Measurements from ENCODE around the gene DENND5A.
A peak's percentile ranks its signal among the peaks of the same experiment; 100 is the strongest.
"Not testable (repeated sequence)": the region's sequence is repeated elsewhere in the genome, so short reads cannot be mapped to it uniquely, and the experiment has no call there.

The DENND5A gene

DNA sequence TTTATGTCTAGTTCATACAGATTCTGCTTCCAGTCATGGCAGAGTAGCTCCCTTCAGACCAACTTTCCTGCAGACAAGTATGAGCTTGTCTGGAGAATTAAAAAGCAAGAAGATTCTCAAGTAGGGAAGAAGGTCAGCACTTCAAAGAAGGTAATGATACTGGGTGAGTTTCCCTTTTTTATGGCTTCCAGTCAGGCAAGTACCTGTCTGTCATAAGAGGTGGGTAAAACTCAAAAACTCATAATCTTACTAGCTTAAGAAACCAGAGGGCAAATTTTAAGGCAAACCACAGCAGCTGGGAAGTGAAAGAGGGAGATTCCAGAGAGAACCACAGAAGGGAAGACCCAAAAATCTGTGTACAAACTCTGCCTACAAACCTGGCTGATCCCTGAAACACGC lies 54.2 kb downstream of the DENND5A start:
- DNase-seq = no peak

DNA sequence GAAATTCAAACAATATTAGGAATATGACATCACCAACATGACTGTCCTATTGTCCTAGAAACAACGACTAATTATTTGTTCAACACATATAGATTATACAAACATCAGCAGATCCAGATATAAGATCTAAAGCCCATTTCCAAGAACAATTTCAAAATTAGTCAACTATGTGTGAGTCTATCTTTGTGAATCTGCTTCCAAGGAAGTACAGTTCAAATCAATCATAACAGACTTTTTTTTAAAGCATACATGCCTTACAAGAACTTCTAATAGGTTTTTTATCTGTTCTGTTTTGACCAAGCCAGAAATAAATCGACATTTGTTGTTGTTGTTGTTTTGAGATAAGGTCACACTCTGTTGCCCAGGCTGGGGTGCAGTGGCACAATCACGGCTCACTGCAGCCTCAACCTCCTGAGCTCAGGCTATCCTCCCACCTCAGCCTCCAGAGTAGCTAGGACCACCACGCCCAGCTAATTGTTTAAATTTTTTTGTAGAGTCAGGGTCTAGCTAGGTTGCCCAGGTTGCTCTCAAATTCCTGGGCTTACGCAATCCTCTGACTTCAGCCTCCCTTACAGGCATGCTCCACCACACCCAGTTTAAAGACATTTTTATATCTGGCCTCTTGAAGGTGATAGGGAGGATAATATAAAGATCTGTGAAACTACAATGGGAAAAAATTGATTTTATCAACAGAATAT lies 54.8 kb downstream of the DENND5A start:
- no peak for DNase-seq

DNA sequence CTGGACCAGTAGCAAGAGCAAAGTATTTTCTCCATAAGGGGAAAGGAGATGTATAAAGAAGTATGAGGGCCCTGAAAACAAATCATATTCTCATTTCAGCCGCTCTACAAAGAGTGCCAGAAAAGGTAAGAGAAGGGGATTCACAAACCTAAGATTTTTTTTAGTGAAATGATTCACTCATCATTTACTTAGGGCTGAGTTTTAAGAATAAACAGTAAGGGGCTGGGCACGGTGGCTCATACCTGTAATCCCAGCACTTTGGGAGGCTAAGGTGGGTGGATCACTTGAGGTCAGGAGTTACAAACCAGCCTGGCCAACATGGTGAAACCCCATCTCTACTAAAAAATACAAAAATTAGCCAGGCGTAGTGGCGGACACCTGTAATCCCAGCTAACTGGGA lies 55.5 kb downstream of the DENND5A start:
- not testable (repeated sequence) for DNase-seq

DNA sequence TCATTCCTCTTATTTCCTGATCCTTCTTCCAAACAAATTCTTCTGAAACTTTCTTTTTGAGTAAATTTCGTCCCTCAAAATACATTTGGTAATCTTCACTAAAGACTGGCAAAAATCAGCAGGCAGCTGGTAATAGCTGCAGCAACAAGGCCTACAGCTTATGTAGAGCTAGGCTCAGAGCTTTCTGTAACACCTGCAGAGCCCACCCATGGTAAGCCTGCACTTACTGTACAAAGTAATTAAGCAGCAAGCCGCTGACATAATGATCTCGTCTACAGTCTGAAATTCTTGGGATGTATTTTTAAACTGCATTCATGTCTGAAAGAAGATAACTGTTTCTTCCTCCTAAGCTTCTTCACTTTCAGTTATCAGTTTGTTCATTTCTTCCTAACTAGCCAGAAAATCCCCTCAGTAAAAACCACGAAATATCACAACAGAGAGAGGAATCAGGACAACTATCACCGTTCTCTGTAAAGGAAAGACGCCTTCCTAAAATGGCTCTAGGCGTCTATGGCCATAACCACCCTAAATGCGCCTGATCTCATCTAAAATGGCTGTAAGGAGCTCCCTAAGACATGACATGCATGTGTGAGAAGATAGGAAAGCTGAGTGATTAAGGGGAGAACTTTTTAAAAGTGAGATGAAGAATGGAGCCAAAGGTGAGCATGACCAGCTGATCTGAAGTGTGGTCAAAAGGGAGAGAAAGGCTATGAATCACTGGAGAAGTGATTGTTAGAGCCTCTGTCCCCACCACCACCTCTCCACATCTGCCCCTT lies 56.2 kb downstream of the DENND5A start:
- no peak for DNase-seq

DNA sequence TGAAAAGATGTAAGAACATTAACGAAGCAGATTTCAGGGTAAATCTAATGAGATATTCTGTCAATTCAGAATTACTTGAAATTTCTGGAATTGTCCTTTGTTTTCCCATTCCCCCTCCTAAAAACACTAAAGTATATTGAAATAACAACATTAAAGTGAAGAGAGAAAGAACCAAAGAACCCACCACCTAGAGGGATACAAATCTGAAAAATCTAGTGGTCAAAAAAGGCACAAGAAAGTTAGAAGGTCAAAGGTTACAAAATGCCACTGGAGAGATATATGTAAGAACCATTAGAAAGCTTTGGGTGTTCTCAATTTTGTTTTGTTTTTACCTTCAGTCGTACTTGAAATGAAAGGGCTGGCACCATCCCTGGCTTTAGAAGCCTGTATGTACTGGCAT lies 57.9 kb downstream of the DENND5A start:
- DNase-seq = no peak

DNA sequence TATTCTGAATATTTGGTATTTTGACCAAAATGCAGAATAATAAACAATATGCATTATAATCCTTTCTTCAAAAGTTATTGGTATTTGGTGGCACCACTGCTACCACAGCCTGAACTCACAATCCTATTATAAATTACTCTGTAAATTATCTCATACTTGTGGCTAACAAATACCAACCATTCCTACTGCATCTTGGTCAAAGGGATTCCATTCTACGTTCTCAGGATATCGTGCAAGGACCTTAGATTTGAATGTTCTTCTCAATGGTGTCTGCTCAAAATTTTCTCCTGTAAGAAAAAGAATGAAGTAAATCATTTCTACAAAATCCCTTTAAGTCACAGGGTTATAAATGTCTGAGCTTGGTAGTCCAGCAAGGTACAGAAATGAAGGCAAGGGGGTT lies 58.7 kb downstream of the DENND5A start:
- no peak for DNase-seq

DNA sequence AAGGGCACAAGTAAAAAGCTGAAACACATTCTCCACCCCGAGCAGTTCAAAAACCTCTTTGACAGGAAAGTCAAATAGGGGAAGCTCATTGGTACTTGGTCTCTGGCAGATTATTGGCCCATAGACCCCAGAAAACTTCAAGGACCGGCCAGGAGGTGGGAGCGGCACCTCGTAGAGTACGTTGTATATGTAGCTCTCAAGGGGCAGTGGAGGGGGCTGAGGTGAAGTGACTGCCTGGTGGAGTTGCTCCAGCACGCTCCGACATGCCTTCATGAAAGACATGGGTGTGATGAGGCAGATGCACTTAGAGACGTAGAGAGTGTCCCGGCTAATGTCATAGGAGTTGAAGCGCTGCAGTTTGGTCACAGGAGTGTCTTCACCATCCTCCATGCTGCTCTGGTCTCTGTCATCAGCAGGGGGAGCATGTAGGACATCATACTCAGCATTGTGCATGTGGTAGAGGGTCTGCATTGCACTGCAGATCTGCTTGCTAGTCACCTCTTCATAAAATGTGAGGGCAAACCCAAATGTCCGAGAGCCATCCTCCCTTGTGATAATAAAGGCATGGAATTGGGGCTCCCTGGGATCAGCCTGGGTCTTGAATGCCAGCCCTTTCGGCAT lies 61.3 kb downstream of the DENND5A start:
- DNase-seq = peak in 3 of 6 experiments; percentile 3 to 42 (median 33)

DNA sequence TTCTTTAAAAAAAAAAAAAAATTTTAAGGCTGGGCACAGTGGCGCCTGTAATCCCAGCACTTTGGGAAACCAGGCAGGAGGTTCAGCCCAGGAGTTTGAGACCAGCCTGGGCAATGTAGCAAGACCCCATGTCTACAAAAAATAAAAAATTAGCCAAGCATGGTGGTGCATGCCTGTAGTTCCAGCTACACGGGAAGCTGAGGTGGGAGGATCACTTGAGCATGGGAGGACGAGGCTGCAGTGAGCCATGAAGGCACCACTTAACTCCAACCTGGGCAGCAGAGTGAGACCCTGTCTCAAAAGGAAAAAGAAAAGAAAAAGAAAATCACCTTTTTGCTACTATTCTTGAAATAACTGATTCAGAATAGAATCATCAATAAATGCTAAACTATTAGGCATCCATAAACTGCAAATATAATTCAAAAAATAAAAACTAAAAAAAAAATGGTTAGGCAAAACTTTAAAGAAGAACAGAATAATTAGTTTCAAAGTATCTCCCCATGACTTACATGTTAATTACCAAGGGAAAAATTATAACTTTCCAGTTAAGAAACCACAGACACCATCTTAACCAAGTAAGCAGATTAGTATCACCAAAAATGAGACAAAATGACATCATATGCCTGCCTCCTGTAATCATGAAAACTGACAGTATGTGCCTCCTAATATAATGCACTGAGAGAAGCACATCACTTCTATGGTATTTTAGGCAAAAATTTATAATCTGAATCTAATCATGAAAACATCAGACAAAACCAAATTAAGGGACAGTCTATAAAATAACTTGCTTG lies 63.6 kb downstream of the DENND5A start:
- no peak for DNase-seq

DNA sequence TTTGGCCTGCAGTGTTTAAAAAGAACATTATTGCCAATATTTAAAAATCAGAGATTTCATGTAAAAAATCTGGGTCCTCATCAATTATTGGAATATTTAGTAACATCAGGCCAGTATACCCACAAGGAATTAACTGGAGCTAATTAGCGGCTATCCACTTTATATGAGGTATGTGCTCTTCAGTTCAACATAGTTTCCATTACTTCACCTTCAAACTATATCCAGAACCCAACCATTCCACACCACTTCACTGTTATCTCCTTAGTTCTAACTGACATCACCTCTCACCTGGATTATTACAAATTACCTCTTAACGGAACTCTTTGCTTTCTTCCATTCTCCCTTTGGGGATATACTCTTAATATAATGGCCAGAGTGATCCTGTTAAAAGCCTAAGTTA lies 64.7 kb downstream of the DENND5A start:
- DNase-seq = no peak

DNA sequence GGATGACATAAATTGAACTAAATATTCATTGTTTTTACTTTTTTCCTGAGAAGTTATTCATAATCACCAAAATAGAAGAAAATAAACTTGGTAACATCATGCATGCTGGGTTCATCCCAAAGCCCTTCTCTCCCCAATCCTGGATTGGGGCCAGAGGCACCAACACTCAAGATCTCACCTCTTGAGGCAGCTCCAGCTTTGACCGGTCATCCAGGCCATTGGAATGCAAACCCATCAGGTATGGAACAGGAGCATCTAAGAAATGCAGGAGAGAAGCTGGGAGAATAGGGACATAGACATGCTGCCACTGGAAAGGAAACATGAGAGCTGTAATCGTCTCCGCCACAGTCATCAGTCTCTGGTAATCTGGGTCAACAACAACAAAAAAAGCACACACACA lies 71.8 kb downstream of the DENND5A start:
- no peak for DNase-seq

DNA sequence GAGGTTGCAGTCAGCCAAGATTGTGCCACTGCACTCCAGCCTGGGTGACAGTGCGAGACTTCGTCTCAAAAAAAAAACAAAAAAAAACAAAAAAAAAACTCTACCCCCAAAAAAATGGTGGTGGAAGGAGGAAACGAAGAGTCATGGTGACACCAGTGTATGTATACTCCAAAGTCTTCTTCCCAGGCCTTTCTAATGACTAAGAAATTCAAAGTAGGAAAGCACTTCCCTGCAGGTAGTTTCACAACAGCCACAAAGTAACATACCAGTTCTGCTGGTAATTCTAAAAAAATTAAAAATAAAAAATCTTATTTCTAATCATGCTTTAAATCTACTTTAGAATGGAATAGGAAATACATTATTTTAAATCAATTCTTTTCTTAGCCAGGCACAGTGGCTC lies 72.6 kb downstream of the DENND5A start:
- DNase-seq = no peak

DNA sequence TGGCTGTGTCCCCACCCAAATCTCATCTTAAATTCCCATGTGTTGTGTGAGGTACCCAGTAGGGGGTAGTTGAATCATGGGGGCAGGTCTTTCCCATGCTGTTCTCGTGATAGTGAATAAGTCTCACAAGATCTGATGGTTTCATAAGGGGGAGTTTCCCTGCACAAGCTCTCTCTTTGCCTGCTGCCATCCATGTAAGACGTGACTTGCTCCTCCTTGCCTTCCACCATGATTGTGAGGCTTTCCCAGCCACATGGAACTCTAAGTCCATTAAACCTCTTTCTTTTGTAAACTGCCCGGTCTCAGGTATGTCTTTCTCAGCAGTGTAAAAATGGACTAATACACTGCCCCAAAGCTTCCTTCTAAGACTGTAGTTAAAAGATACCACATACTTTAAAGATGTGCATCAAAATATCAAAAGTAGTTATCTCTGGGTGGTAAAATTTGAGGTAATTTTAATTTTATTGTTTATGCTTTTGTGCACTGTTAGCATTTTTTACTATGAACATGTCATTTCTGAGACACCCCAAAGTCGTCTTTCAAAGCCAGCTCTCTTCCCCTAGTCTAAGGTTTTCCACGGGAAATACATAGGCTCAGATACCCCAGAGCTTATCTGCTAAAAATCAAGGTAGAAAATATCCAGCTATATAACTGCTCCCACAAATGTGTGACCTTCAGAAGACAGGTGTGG lies 74.7 kb downstream of the DENND5A start:
- not testable (repeated sequence) for DNase-seq

DNA sequence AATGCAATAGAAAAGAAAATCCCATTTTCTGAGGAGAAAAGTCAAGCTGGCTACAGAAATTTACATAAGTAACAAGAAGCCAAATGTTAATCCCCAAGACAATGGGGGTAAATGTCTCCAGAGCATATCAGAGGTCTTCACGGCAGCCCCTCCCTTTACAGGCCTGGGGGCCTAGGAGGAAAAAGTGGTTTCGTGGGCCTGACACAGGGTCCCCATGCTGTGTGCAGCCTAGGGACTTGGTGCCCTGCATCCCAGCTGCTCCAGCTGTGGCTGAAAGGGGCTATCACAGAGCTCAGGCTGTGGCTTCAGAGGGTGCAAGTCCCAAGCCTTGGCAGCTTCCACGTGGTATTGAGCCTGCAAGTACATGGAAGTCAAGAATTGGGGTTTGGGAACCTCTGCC lies 76.3 kb downstream of the DENND5A start:
- not testable (repeated sequence) for DNase-seq

DNA sequence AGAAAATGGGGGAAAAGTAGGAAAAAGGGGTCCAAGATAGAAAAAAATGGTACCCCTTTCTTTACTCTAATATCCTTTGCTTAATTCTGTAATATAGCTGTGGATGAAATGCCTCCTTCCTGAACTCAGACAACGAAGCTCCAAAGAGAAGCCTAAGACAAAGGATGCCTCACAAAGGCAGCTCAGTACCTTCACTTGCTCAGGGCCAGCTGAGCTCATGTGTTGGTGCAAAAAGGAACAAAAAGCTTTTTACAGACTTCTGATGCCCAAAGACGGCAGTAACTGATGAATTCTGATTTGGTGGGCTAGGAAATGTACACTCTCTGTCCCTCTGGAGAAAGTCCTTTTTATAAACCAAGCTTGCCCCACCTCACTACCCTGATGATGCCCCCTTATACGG lies 77.5 kb downstream of the DENND5A start:
- DNase-seq = no peak

DNA sequence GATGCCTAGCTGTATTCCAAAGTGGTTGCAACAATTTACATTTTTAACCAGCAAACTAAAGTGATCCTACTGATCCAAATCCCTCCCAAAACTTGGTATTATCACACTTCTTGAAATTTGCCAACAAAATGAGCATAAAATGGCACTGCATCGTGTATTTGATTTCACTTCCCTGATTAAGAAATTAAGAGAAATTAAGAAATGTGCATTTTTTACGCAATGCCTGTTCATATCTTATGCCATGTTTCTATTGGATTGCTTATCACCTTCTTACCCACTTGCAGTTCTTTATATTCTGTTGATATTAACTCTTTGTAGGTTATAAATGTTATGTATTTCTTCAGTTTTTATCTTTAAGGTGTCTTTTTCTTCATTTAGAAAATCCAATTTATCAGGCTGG lies 80.6 kb downstream of the DENND5A start:
- DNase-seq = no peak

DNA sequence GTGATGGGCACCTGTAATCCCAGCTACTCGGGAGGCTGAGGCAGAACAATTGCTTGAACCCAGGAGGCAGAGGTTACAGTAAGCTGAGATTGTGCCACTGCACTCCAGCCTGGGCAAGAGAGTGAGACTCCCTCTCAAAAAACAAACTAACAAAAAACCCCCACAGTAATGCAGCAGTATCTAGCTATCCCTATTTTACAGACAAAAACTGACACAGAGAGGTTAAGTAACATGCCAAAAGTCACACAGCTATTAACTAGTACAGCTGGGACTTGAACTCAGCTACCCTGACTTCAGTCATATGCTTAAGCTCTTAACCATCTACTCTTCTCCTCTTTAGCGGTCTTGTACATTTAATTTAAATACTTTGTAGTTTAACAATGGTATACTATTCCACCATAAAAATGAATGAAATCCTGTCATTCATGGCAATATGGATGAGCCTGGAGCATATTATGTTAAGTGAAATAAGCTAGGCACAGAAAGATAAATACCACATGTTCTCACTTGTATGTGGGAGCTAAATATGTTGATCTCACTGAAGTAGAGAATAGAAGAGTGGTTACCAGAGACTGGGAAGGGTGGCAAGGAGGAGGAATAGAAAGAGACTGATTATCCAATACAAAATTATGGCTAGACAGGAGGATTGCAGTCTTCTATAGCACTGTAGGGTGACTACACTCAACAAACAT lies 82.8 kb downstream of the DENND5A start:
- DNase-seq = no peak

DNA sequence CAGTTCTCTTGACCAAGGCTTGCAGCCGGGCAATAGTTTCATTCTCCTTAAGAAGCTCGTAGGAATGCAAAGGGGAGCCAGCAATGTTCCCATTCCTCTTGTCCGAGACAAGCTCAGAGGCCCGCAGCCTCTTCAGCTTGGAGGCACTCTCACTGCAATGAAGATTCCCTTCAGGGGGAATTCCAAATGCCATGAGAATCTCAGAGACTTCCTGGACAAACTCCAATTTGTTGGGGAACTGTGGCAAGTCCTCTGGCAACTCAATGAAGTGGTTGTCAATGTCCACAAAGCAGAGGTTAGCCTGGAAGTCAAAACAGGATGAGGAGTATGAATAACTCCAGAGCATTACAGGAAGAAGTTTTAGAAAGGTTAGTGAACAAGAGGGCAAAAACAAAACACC lies 84.4 kb downstream of the DENND5A start:
- no peak for DNase-seq

DNA sequence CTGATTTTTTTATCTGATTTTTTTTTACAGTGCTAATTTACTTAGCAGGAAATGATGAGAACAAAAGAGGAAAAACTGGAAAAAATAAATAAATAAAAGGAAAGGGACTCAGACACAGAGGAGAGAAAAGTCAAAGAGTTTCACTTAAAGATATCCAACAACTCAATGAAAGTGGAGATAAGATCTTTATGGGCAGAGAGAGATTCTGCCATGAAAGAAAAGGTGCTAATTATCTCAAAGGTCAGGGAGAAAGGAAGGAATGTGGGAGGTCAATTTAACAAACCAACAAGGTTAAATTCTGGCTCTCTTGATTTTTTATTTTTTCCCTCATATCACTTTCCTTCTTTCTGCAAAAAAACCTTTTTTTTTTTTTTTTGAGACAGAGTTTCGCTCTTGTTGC lies 86.0 kb downstream of the DENND5A start:
- no peak for DNase-seq

DNA sequence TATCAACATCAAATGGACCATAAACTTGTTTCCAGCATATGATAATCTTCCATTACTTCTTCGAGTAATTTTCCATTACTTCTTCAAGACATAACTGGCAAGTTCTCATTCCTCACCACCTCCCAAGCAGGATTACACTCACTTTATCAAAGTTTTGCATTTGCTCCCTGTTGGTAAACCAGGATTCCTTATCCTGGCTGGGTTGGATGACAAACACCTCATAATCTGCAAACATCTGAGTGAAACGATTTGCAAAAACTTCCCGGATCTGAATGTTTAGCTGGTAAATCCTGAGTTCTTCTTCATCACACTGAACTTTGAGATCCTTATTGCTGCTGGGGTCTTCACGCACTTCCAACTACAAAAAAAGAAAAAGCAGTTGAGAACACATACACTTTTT lies 86.4 kb downstream of the DENND5A start:
- no peak for DNase-seq

DNA sequence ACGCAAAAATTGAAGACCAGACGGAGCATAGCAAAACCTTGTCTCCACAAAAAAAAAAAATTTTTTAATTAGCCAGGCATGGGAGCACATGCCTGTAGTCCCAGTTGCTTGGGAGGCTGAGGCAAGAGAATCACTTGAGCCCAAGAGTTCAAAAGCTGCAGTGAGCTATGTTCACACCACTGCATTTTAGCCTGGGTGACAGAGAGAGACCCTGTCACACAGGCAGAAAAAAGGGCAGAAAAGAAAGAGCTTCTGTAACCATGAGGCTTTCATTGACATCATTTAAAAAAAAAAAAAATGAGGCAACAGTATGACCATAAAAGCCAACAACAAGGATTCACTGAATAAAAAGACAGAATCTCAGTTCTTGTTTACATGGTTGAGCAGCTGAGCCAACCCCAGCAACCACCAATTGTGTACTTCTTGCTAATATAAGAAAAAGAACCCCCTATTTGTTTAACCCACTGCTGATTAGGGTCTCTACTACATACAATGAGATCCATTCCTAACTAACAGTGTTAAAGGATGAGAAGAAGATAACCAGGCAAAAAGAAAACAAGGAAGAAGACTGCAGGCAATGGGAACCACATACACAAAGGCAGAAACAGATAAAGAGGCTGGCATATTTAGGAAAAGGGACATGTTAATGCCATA lies 87.6 kb downstream of the DENND5A start:
- DNase-seq = no peak

DNA sequence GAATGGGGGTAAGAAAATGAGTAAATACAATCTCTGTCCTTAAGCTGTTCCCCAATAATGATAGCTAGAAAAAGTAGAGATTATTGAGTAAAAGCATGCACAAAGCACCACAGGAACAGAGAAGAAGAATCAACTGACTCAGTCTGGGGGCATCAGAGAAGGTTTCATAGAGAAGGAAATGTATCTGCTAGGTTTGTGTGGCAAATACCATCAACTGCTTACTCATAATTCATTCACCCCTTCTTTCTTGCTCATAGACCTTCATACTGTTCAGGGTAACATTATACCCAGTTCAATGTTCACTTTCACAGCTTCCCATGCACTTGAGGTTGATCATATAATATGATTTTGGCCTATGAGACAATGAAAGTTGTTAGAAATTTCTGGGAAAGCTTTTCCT lies 88.6 kb downstream of the DENND5A start:
- DNase-seq = no peak

DNA sequence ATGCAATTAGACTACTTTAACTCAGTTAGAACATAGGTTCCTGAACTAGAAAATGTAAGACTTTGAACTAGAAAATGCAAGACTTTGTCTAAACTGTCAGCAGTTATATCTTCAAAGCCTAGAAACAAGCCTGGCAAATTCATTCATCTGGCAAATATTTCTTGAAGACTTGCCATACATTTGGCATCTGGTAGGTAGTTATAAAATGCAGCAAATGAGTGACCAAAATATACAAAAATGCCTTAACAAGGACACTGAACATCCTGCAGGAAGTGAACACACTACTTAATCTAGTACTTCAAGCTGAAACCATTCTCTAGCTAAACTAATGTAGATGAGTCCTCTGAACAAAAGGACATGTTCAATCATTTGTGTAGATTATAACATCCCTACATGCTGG lies 89.0 kb downstream of the DENND5A start:
- no peak for DNase-seq

Data from stimulated activated naive CD4-positive, alpha-beta T cell (primary cell).